Stomach (tissue), 4 donors: Measurements from ENCODE around the gene UGT1A5.

Source experiments
- CTCF ChIP-seq, 7 experiments: fragments of 450-650 bp in 4 of 7; fragments of 200-600 bp in 3 of 7; sonication (generic) in 3 of 7; IDR thresholded peaks; one replicate each; pipeline ENCODE4 v1.5.1; 2016 to 2019; ENCODE audit warnings: antibody characterized with exemption in 7 of 7, control low read depth in 2 of 7, mild to moderate bottlenecking in 1 of 7
- POLR2A ChIP-seq, 4 donors: fragments of 450-650 bp; IDR thresholded peaks; one replicate each; pipeline ENCODE4 v1.6.1; 2016; ENCODE audit warnings: antibody characterized with exemption in 4 of 4, control low read depth in 2 of 4, mild to moderate bottlenecking in 1 of 4, moderate library complexity in 1 of 4

GRCh38 chr2:233807966-233808935, 95.5 kb downstream of the UGT1A5 start:
- TF ChIP-seq CTCF (IDR thresholded peaks at IDR 0.05), result no peak
- TF ChIP-seq POLR2A (IDR thresholded peaks at IDR 0.05), result no peak
